Vagina (tissue), 2 donors: Measurements from ENCODE around the gene TTC38.

Experiments used
- CTCF ChIP-seq, 3 experiments: fragments of 450-650 bp in 2 of 3; fragments of 200-600 bp in 1 of 3; sonication (generic) in 1 of 3; IDR thresholded peaks; one replicate each; pipeline ENCODE4 v1.5.1; 2017 to 2019; ENCODE audit warnings: antibody characterized with exemption in 3 of 3, mild to moderate bottlenecking in 2 of 3, moderate library complexity in 2 of 3
- POLR2AphosphoS5 ChIP-seq, 2 donors: sonication (generic); formaldehyde crosslinking; IDR thresholded peaks; one replicate each; pipeline ENCODE4 v1.9.0; 2017; ENCODE audit warnings: antibody characterized with exemption in 2 of 2, mild to moderate bottlenecking in 2 of 2, low read depth in 1 of 2; ENCODE audit not compliant: insufficient read depth in 1 of 2

DNA sequence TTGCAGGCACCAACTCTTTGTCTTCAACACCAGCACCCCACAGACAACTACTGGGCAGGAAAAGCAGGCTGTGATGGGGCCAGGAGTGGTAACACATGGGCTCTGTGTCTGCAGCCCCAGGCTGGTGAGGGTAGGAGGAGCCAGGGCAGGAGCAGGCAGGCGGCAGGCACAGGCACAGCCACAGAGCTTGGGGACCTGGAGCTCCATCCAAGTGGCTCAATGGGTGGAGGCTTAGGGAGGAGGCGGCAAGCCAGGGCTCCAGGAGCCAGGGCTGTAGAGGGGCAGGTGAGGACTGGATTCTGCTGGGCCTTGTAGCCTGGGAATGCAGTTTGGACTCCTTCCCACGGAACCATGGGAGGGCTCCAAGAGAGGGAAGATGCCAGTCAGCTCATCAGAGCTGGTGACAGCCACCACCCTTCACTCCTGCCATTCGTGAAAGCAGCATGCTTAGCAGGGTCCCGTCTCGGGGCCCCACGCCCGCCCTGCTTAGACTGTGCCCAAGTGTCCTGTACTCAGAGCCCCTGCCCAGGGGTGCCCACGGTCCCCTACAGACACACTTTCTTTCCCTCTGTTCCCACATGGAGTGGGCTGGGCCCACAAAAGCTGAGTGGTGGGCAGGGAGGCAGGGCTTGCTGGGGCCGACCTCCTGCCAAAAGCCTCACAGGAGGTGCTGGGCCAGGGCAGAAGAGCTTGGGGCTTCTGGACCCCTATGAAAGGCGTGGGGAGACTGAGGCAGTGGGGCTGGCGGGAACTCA is 12.4 kb downstream of the TTC38 start:
- TF ChIP-seq CTCF (IDR thresholded peaks at IDR 0.05) (no peak), POLR2AphosphoS5 (IDR thresholded peaks at IDR 0.05; ENCODE audit: insufficient read depth in 1 of 2, low read depth in 1 of 2) (no peak)
